ENCODE results near the gene HLX. TPM values are rescaled to one million over a fixed set of nuclear protein-coding genes. Genes with fewer than 3 reads are reported as not detected.

The HLX gene
- total RNA-seq, 1 donor from 2014 or later, result 3.2 TPM

DNA sequence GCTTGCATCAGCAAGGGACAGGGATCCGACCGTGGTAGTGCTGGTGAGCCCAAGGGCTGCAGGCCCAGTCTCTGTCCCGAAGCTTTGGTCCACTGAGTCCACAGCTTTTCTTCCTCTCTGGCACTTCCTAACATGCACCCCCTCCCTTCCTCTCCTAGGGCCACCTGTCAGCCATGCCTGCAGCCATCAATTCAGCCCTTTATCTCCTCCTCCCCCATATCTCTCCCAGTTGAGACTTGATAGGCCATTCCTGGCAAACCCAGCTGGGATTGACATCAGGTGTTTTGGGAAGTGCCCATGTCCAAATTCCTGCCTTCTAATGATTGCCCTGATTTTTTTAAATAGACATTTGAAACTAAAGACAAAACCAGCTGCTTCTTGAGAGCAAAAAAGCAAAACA lies 25.6 kb downstream of the HLX start:
- intact Hi-C loops (cut with micrococcal nuclease), result loop anchor here (5.0 kb wide), 1 partner anchor 162 kb away; no protein-coding TSS in a partner anchor
- Mint-ChIP-seq H3K27me3 (peaks cover 22% of the 10 kb centered on the region), H3K9me3 (peaks cover 2% of the 10 kb centered on the region), H3K4me1 (peaks cover 10% of the 10 kb centered on the region), H3K4me3 (no peak overlapping the region), H3K36me3 (ENCODE audit: low read depth) (no peaks in the 10 kb centered on the region), H3K27ac (no peak overlapping the region)
- TF ChIP-seq CTCF (IDR thresholded peaks at IDR 0.05), result no peak
- no peak for DNase-seq
- no peak for ATAC-seq (ENCODE audit: low read depth)
- ChIA-PET POLR2A (no interaction called here), CTCF (interaction anchor here (1.0 to 5.3 kb wide), 2 partner anchors 298 to 359 kb away, joined by 3 to 64 read pairs; no protein-coding TSS in a partner anchor)

GRCh38 chr1:220905650-220906560 lies 26.7 kb downstream of the HLX start:
- Mint-ChIP-seq H3K36me3 (ENCODE audit: low read depth) (no peaks in the 10 kb centered on the region), H3K9me3 (no peaks in the 10 kb centered on the region)

GRCh38 chr1:220906561-220907334 lies 27.5 kb downstream of the HLX start:
- CTCF ChIA-PET, result interaction anchor here (1.1 to 5.3 kb wide), 5 partner anchors 32 to 529 kb away, joined by 5 to 64 read pairs (median 7); no protein-coding TSS in a partner anchor
- TF ChIP-seq CTCF (IDR thresholded peaks at IDR 0.05), result no peak
- DNase-seq (no peak), ATAC-seq (ENCODE audit: low read depth) (no peak)
- POLR2A ChIA-PET, result no interaction called here
- Mint-ChIP-seq H3K27me3 (peaks cover 11% of the 10 kb centered on the region), H3K36me3 (ENCODE audit: low read depth) (no peaks in the 10 kb centered on the region), H3K9me3 (no peaks in the 10 kb centered on the region), H3K4me1 (peaks cover 10% of the 10 kb centered on the region), H3K27ac (no peak overlapping the region), H3K4me3 (no peak overlapping the region)
- intact Hi-C loops (cut with micrococcal nuclease), result loop anchor here (5.0 kb wide), 1 partner anchor 161 kb away; no protein-coding TSS in a partner anchor

More at GRCh38 chr1:220905650-220906560, 26.7 kb downstream of the HLX start:
- intact Hi-C loops (cut with micrococcal nuclease), result loop anchor here (5.0 kb wide), 1 partner anchor 161 kb away; no protein-coding TSS in a partner anchor
- no peak for TF ChIP-seq CTCF (IDR thresholded peaks at IDR 0.05)
- DNase-seq (no peak), ATAC-seq (ENCODE audit: low read depth) (no peak)
- Mint-ChIP-seq H3K4me1 (peaks cover 10% of the 10 kb centered on the region), H3K27me3 (peaks cover 14% of the 10 kb centered on the region), H3K27ac (no peak overlapping the region), H3K4me3 (no peak overlapping the region)
- ChIA-PET CTCF (interaction anchor here (5.3 kb wide), 1 partner anchor 297 kb away, joined by 64 read pairs; no protein-coding TSS in a partner anchor), POLR2A (no interaction called here)

DNA sequence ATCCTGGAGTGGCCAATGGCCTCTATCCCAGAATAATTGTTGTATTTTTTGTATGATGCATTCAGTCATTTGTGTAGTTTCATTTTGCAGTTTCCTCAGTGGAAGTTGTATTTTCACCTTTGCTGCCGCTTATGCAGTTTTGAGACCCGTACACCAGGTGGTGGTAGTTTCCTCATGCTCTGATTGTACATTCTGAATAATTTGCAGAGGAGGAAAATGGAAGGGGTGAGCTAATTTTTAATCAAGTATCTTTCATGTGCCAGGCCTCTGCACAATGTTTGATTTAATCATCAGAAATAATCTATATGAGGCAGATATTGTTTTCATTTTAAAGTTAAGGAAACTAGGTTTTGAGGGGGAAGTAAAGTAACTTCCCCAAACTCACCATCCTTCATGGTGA lies 29.5 kb downstream of the HLX start:
- H3K4me1 Mint-ChIP-seq, result peaks cover 10% of the 10 kb centered on the region
- CTCF ChIA-PET, result interaction anchor here (0.6 to 5.3 kb wide), 17 partner anchors 11 to 1256 kb away, joined by 3 to 64 read pairs (median 4); no protein-coding TSS in a partner anchor
- ATAC-seq (ENCODE audit: low read depth), result peak; percentile 52
- intact Hi-C loops (cut with micrococcal nuclease), result loop anchor here (1.0 to 5.0 kb wide), 5 partner anchors 34 to 527 kb away; no protein-coding TSS in a partner anchor
- H3K4me3 Mint-ChIP-seq, result no peak overlapping the region
- DNase-seq, result no peak
- POLR2A ChIA-PET, result interaction anchor here (0.6 to 2.3 kb wide), 4 partner anchors 30 to 526 kb away, joined by 3 to 8 read pairs (median 6); partner anchors contain the start of gene HLX
- no peak for TF ChIP-seq CTCF (IDR thresholded peaks at IDR 0.05)
- H3K9me3 Mint-ChIP-seq, result no peaks in the 10 kb centered on the region
- peaks cover 9% of the 10 kb centered on the region for H3K27me3 Mint-ChIP-seq
- no peaks in the 10 kb centered on the region for H3K36me3 Mint-ChIP-seq (ENCODE audit: low read depth)
- no peak overlapping the region for H3K27ac Mint-ChIP-seq
